Stimulated activated CD8-positive, alpha-beta memory T cell treated with anti-CD3 and anti-CD28 coated beads, Interleukin-4, amount 100 ng/mL, for 1 hour (primary cell): Measurements from ENCODE around the gene FAM229A.

Source experiments
- DNase-seq, 2 donors: peaks; one replicate each; pipeline ENCODE4 v3.0.0-alpha.2; 2020; ENCODE audit warnings: low read depth in 2 of 2, low spot score in 1 of 2

Gene FAM229A

GRCh38 chr1:32332290-32333079 lies 29.8 kb downstream of the FAM229A start:
- no peak for DNase-seq

- no peak for DNase-seq
Measured at GRCh38 chr1:32331549-32331948, 30.7 kb downstream of the FAM229A start.

- no peak for DNase-seq
Measured at GRCh38 chr1:32330558-32331151, 31.6 kb downstream of the FAM229A start.

GRCh38 chr1:32329931-32330466 lies 32.3 kb downstream of the FAM229A start:
- DNase-seq = no peak

GRCh38 chr1:32327204-32327603 lies 35.1 kb downstream of the FAM229A start:
- no peak for DNase-seq

- no peak for DNase-seq
Measured at GRCh38 chr1:32321712-32322291, 40.5 kb downstream of the FAM229A start.

GRCh38 chr1:32318127-32318869 lies 44.0 kb downstream of the FAM229A start:
- DNase-seq = no peak

GRCh38 chr1:32316903-32317277 lies 45.4 kb downstream of the FAM229A start:
- DNase-seq = no peak

- no peak for DNase-seq
Measured at GRCh38 chr1:32311709-32312393, 50.4 kb downstream of the FAM229A start.
